K562 (cell line): ENCODE data around the gene CCT3. TPM values are rescaled to one million over a fixed set of nuclear protein-coding genes. Genes with fewer than 3 reads are reported as not detected.

Source experiments
- ETV5 ChIP-seq: sonication (generic); formaldehyde crosslinking; IDR thresholded peaks from 2 replicates; pipeline ENCODE4 v1.4.0; 2020; ENCODE audit warnings: low read depth, mild to moderate bottlenecking, missing genetic modification reagents
- GABPB1 ChIP-seq: sonication (generic); formaldehyde crosslinking; IDR thresholded peaks from 2 replicates; pipeline ENCODE4 v1.8.0; 2022; ENCODE audit warnings: mild to moderate bottlenecking, missing genetic modification reagents
- HDGF ChIP-seq: fragments of 450-650 bp; IDR thresholded peaks from 2 replicates; pipeline ENCODE4 v1.6.1; 2016
- MCM3 ChIP-seq: fragments of 450-650 bp; IDR thresholded peaks from 2 replicates; pipeline ENCODE4 v1.6.1; 2016
- MEF2A ChIP-seq: IDR thresholded peaks from 2 replicates; pipeline ENCODE4 v1.6.1; 2011; ENCODE audit warnings: low read depth, mild to moderate bottlenecking, low read length, moderate library complexity; ENCODE audit not compliant: control insufficient read depth
- NCOA4 ChIP-seq: fragments of 450-650 bp; IDR thresholded peaks from 2 replicates; pipeline ENCODE4 v1.6.1; 2018; ENCODE audit warnings: mild to moderate bottlenecking; ENCODE audit not compliant: partially characterized antibody
- NFIX ChIP-seq: fragments of 250-450 bp; sonication (Bioruptor Pico); IDR thresholded peaks from 2 replicates; pipeline ENCODE4 v1.4.0; 2020; ENCODE audit warnings: low read depth, mild to moderate bottlenecking, moderate library complexity
- NR2C2 ChIP-seq, 2 experiments: fragments of 200-800 bp in 1 of 2; sonication (Bioruptor generic) in 1 of 2; sonication (generic) in 1 of 2; formaldehyde crosslinking in 1 of 2; IDR thresholded peaks; 2 replicates each; pipeline versions ENCODE4 v1.6.1 to v1.8.0; 2016 to 2022; ENCODE audit warnings: mild to moderate bottlenecking in 1 of 2, missing compliant biosample characterization in 1 of 2, missing genetic modification characterization in 1 of 2, missing genetic modification reagents in 1 of 2
- RAD21 ChIP-seq, 2 experiments: fragments of 250-450 bp in 1 of 2; fragments of 450-650 bp in 1 of 2; sonication (Bioruptor Pico) in 1 of 2; formaldehyde crosslinking in 1 of 2; IDR thresholded peaks in 1 of 2; conservative IDR thresholded peaks in 1 of 2; 2 replicates each; pipeline versions ENCODE4 v1.4.0 to v1.8.0; 2020 to 2022; ENCODE audit warnings: mild to moderate bottlenecking in 2 of 2, moderate library complexity in 1 of 2
- RBM39 ChIP-seq: fragments of 200-400 bp; formaldehyde crosslinking; optimal IDR thresholded peaks from 2 replicates; pipeline ENCODE3; 2018; ENCODE audit warnings: low read depth, low read length
- TBL1XR1 ChIP-seq, 2 experiments: IDR thresholded peaks; 2 replicates each; pipeline ENCODE4 v1.6.1; 2012; ENCODE audit warnings: improper control_type of control experiment in 2 of 2, low read length in 2 of 2, mild to moderate bottlenecking in 1 of 2
- THRAP3 ChIP-seq: fragments of 450-650 bp; IDR thresholded peaks from 2 replicates; pipeline ENCODE4 v1.6.1; 2016; ENCODE audit warnings: mild to moderate bottlenecking, inconsistent platforms, borderline replicate concordance
- WHSC1 ChIP-seq: IDR thresholded peaks from one replicate; pipeline ENCODE4 v1.6.1; 2012; ENCODE audit warnings: low read length, control low read depth, inconsistent platforms
- ZNF24 ChIP-seq: fragments of 450-650 bp; IDR thresholded peaks from 2 replicates; pipeline ENCODE4 v1.6.1; 2016
- ZNF668 ChIP-seq: fragments of 250-450 bp; sonication (Bioruptor Pico); IDR thresholded peaks from 2 replicates; pipeline ENCODE4 v1.8.0; 2022; ENCODE audit warnings: mild to moderate bottlenecking, inconsistent platforms
- polyA plus RNA-seq, 8 experiments: library from polyadenylated mRNA; depleted of rRNA in 4 of 8; stranded (reverse) in 5 of 8; unstranded in 3 of 8; fragments of >200 nt; fragmentation: Nextera tagmentation in 2 of 8; fragmentation: Illumina TruSeq in 1 of 8; extraction: Ambion mirVana in 2 of 8; extraction: Trizol in 1 of 8; gene quantifications; 2 replicates each; pipeline versions ENCODE4 v1.2.1 to v1.2.3, GENCODE V29; 2011 to 2014; ENCODE audit warnings: inconsistent platforms in 1 of 8, missing spikeins in 1 of 8
- total RNA-seq, 7 experiments: library from RNA; depleted of rRNA in 6 of 7; stranded (reverse); fragments of >200 nt in 6 of 7; fragmentation: Illumina TruSeq in 2 of 7; extraction: Trizol in 2 of 7; gene quantifications; 2 replicates each; pipeline versions ENCODE4 v1.2.1 to v1.2.3, GENCODE V29; 2011 to 2021; ENCODE audit warnings: low replicate concordance in 1 of 7
- TF ChIP-seq, protein P1 (sequence below): sonication (generic); formaldehyde crosslinking; IDR thresholded peaks from 2 replicates; pipeline ENCODE4 v1.8.0; 2022; ENCODE audit warnings: mild to moderate bottlenecking, missing genetic modification reagents
- TF ChIP-seq, protein P2 (sequence below): fragments of 150-350 bp; conservative IDR thresholded peaks from 2 replicates; pipeline ENCODE4 v1.6.1; 2014; ENCODE audit warnings: low read length
- TF ChIP-seq, protein P3 (sequence below), 2 experiments: fragments of 250-450 bp in 1 of 2; fragments of 450-650 bp in 1 of 2; sonication (Bioruptor Pico) in 1 of 2; IDR thresholded peaks; 2 replicates each; pipeline versions ENCODE4 v1.6.1 to v1.8.0; 2016 to 2021; ENCODE audit warnings: mild to moderate bottlenecking in 2 of 2, moderate library complexity in 2 of 2, missing compliant biosample characterization in 1 of 2, missing genetic modification characterization in 1 of 2
- TF ChIP-seq, protein P4 (sequence below): sonication (generic); formaldehyde crosslinking; IDR thresholded peaks from 2 replicates; pipeline ENCODE4 v1.8.0; 2022; ENCODE audit warnings: mild to moderate bottlenecking, low read depth, missing genetic modification reagents
- TF ChIP-seq, protein P5 (sequence below): fragments of 250-450 bp; sonication (Bioruptor Pico); IDR thresholded peaks from 2 replicates; pipeline ENCODE4 v1.5.0; 2021

The CCT3 gene
- total and polyA plus RNA-seq, 9 of the 15 experiments (the other 6 are each of a cell fraction or from before 2014, with no cell fraction given) = 475 to 1,167 (median 610) TPM

DNA sequence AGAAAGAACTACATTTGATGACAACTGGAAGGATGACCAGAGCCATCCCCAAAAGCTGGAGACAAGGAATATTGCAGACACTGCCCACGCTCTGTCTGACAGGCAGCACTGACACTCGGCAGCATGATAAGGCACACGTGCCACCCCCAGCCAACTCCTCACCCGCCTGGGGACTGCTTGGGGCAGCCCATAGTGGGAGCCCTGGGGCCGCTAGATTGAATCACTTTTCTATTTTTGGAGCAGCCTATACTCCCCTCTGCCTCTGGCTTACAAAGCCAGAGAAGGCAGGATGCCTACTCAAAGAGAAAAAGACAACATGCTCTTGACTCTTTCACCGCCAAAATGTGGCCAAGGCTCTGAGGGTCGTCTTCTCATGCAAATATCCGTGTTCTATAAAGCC, 56.8 kb downstream of the CCT3 start (continued):
- TF ChIP-seq, protein P1, sequence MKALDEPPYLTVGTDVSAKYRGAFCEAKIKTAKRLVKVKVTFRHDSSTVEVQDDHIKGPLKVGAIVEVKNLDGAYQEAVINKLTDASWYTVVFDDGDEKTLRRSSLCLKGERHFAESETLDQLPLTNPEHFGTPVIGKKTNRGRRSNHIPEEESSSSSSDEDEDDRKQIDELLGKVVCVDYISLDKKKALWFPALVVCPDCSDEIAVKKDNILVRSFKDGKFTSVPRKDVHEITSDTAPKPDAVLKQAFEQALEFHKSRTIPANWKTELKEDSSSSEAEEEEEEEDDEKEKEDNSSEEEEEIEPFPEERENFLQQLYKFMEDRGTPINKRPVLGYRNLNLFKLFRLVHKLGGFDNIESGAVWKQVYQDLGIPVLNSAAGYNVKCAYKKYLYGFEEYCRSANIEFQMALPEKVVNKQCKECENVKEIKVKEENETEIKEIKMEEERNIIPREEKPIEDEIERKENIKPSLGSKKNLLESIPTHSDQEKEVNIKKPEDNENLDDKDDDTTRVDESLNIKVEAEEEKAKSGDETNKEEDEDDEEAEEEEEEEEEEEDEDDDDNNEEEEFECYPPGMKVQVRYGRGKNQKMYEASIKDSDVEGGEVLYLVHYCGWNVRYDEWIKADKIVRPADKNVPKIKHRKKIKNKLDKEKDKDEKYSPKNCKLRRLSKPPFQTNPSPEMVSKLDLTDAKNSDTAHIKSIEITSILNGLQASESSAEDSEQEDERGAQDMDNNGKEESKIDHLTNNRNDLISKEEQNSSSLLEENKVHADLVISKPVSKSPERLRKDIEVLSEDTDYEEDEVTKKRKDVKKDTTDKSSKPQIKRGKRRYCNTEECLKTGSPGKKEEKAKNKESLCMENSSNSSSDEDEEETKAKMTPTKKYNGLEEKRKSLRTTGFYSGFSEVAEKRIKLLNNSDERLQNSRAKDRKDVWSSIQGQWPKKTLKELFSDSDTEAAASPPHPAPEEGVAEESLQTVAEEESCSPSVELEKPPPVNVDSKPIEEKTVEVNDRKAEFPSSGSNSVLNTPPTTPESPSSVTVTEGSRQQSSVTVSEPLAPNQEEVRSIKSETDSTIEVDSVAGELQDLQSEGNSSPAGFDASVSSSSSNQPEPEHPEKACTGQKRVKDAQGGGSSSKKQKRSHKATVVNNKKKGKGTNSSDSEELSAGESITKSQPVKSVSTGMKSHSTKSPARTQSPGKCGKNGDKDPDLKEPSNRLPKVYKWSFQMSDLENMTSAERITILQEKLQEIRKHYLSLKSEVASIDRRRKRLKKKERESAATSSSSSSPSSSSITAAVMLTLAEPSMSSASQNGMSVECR (CRISPR knock-in tag) = peak; percentile 98
- TF ChIP-seq, protein P2, sequence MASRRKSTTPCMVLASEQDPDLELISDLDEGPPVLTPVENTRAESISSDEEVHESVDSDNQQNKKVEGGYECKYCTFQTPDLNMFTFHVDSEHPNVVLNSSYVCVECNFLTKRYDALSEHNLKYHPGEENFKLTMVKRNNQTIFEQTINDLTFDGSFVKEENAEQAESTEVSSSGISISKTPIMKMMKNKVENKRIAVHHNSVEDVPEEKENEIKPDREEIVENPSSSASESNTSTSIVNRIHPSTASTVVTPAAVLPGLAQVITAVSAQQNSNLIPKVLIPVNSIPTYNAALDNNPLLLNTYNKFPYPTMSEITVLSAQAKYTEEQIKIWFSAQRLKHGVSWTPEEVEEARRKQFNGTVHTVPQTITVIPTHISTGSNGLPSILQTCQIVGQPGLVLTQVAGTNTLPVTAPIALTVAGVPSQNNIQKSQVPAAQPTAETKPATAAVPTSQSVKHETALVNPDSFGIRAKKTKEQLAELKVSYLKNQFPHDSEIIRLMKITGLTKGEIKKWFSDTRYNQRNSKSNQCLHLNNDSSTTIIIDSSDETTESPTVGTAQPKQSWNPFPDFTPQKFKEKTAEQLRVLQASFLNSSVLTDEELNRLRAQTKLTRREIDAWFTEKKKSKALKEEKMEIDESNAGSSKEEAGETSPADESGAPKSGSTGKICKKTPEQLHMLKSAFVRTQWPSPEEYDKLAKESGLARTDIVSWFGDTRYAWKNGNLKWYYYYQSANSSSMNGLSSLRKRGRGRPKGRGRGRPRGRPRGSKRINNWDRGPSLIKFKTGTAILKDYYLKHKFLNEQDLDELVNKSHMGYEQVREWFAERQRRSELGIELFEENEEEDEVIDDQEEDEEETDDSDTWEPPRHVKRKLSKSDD = no peak
- TF ChIP-seq WHSC1 (no peak), NFIX (CRISPR knock-in tag) (no peak), HDGF (no peak), MCM3 (no peak), RBM39 (no peak), NR2C2 (CRISPR knock-in tag; IDR thresholded peaks at IDR 0.05) (no peak), NR2C2 (tag; IDR thresholded peaks at IDR 0.05) (no peak), GABPB1 (CRISPR knock-in tag) (no peak), THRAP3 (no peak), NCOA4 (no peak), ETV5 (CRISPR knock-in tag) (no peak), RAD21 (CRISPR knock-in tag; conservative IDR thresholded peaks at IDR 0.05 in 1 of 2, IDR thresholded peaks at IDR 0.05 in 1 of 2) (0 out of 4 replicates have a peak, but pooled peaks of 1 of the 2 experiments have one; percentile 6), ZNF24 (no peak), TBL1XR1 (IDR thresholded peaks at IDR 0.05; ENCODE audit: low read length in 2 of 2) (no peak; a peak in 1 of 4 replicates), ZNF668 (CRISPR knock-in tag) (no peak), MEF2A (peak; percentile 99)
- TF ChIP-seq, protein P3, sequence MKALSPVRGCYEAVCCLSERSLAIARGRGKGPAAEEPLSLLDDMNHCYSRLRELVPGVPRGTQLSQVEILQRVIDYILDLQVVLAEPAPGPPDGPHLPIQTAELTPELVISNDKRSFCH (CRISPR knock-in tag; IDR thresholded peaks at IDR 0.05) = no peak
- TF ChIP-seq, protein P3 (tag; IDR thresholded peaks at IDR 0.05) = no peak
- TF ChIP-seq, protein P4, sequence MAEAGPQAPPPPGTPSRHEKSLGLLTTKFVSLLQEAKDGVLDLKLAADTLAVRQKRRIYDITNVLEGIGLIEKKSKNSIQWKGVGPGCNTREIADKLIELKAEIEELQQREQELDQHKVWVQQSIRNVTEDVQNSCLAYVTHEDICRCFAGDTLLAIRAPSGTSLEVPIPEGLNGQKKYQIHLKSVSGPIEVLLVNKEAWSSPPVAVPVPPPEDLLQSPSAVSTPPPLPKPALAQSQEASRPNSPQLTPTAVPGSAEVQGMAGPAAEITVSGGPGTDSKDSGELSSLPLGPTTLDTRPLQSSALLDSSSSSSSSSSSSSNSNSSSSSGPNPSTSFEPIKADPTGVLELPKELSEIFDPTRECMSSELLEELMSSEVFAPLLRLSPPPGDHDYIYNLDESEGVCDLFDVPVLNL = no peak
- TF ChIP-seq, protein P5, sequence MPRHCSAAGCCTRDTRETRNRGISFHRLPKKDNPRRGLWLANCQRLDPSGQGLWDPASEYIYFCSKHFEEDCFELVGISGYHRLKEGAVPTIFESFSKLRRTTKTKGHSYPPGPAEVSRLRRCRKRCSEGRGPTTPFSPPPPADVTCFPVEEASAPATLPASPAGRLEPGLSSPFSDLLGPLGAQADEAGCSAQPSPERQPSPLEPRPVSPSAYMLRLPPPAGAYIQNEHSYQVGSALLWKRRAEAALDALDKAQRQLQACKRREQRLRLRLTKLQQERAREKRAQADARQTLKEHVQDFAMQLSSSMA (CRISPR knock-in tag) = no peak
